HUES6 (cell line): Measurements from ENCODE around the gene FURIN.
"Not testable (repeated sequence)": the region's sequence is repeated elsewhere in the genome, so short reads cannot be mapped to it uniquely, and the experiment has no call there.

Experiments used
- H3K27ac ChIP-seq: 2 replicates; pipeline ENCODE4 v1.7.0; 2013; ENCODE audit warnings: low read depth, mild to moderate bottlenecking, low read length, inconsistent platforms
- H3K27me3 ChIP-seq: 2 replicates; pipeline ENCODE4 v1.6.1; 2013; ENCODE audit warnings: low read length; ENCODE audit not compliant: control insufficient read depth, insufficient read depth
- H3K36me3 ChIP-seq: 2 replicates; pipeline ENCODE4 v1.6.1; 2013; ENCODE audit warnings: low read length; ENCODE audit not compliant: control insufficient read depth, insufficient read depth
- H3K4me1 ChIP-seq: 2 replicates; pipeline ENCODE4 v1.6.1; 2013; ENCODE audit warnings: low read length; ENCODE audit not compliant: control insufficient read depth, insufficient read depth
- H3K4me3 ChIP-seq: 2 replicates; pipeline ENCODE4 v1.5.1; 2013; ENCODE audit warnings: low read depth, low read length
- H3K9ac ChIP-seq: one replicate; pipeline ENCODE4 v1.6.1; 2013; ENCODE audit warnings: mild to moderate bottlenecking, low read length
- H3K9me3 ChIP-seq: 2 replicates; pipeline ENCODE4 v1.6.1; 2013; ENCODE audit warnings: low read depth, low read length; ENCODE audit not compliant: control insufficient read depth, insufficient read depth

The FURIN gene

DNA sequence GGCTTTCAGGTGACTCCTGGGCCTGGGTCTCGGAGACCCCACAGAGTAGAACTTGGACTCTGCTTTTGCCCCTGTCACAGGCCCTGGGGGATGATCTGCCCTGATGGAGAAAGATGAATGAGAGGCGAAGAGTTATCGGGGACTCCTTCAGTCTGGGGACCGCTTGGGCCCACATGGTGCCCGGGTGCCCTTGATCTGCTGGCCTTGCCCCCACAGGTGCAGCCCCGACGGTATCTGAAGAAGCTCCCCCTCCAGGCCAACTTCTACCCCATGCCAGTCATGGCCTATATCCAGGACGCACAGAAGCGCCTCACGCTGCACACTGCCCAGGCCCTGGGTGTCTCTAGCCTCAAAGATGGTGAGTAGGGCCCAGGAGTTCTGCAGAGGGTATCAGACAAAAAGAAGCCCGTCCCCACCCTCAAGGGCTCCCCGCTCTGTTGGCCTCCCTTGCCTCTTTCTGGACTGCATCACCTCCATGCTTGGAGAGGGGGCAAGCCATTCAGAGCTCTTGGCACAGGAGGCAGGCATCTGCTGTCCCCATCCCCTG is 45.1 kb downstream of the FURIN start:
- H3K4me3 ChIP-seq, result no peak overlapping the region
- H3K9ac ChIP-seq, result no peak overlapping the region
- peaks cover 9% of the 10 kb centered on the region; the same call in 1 of the 2 replicates for H3K4me1 ChIP-seq
- H3K36me3 ChIP-seq, result peaks cover 69% of the 10 kb centered on the region
- no peaks in the 10 kb centered on the region for H3K9me3 ChIP-seq
- no peak overlapping the region for H3K27ac ChIP-seq
- no peaks in the 10 kb centered on the region for H3K27me3 ChIP-seq

- no peaks in the 10 kb centered on the region for H3K9me3 ChIP-seq
- no peak overlapping the region for H3K27ac ChIP-seq
- H3K36me3 ChIP-seq, result peaks cover 72% of the 10 kb centered on the region
Measured at GRCh38 chr15:90914305-90915080, 46.1 kb downstream of the FURIN start.

DNA sequence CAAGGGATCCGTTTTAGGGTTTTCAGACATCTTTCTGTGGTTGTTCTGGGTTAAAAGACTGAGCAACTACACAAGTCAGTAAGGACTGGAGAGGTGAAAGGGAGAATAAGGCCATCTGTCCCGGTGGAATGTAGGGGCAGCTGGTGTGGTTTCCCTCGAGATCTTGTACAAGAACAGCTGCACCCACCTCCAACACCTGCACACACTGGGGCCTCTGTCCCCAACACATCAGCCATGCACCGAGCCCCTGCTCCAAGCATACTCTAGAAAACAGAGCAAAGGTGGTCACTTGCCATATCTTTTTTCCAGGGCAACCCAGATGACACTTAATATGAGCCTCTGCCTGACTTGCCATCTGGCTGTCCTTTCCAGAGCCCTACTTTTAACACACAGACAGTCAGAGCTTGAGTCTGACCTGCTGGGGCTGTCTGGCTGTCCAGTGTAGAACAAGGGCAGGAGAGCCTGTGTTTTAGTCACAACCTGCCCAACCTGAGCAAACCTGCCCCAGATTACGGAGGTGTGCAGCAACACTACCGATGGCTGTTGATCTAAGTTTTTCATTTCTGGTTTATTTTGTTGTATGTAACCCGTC is 46.9 kb downstream of the FURIN start:
- no peak overlapping the region for H3K9ac ChIP-seq
- peaks cover 9% of the 10 kb centered on the region; the same call in 1 of the 2 replicates for H3K4me1 ChIP-seq
- H3K36me3 ChIP-seq, result peaks cover 76% of the 10 kb centered on the region
- no peaks in the 10 kb centered on the region for H3K9me3 ChIP-seq
- no peak overlapping the region for H3K4me3 ChIP-seq
- H3K27me3 ChIP-seq, result no peaks in the 10 kb centered on the region
- H3K27ac ChIP-seq, result no peak overlapping the region

More at GRCh38 chr15:90914305-90915080, 46.1 kb downstream of the FURIN start:
- Histone ChIP-seq H3K4me3 (no peak overlapping the region), H3K27me3 (no peaks in the 10 kb centered on the region), H3K4me1 (peaks cover 9% of the 10 kb centered on the region; the same call in 1 of the 2 replicates), H3K9ac (no peak overlapping the region)

- H3K36me3 ChIP-seq, result peaks cover 74% of the 10 kb centered on the region
- no peaks in the 10 kb centered on the region for H3K9me3 ChIP-seq
- no peak overlapping the region for H3K4me3 ChIP-seq
- peaks cover 9% of the 10 kb centered on the region; the same call in 1 of the 2 replicates for H3K4me1 ChIP-seq
- H3K9ac ChIP-seq, result no peak overlapping the region
- H3K27me3 ChIP-seq, result no peaks in the 10 kb centered on the region
- no peak overlapping the region; the same call in 1 of the 2 replicates for H3K27ac ChIP-seq
Measured at GRCh38 chr15:90915808-90916440, 47.5 kb downstream of the FURIN start.

DNA sequence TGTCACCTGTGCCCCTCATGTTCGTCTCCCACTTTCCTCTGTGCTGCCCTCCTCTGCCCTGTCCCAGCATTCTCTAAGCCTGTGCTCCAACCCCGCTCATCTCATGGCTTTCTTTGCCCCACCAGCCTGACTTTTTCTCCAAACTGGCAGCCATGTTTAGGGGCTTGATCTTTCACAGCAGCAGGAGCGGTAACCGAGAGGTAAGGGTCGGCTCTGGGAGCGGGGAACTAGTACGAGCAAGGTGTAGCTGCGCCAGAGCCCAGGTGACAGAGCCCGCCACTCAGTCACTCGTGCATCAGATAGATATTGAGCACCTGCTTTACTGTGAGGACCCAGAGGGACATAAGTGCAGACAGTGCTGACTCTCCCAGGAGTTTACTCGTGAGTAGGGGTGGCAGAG is 48.1 kb downstream of the FURIN start:
- Histone ChIP-seq H3K4me1 (peaks cover 9% of the 10 kb centered on the region; the same call in 1 of the 2 replicates), H3K36me3 (peaks cover 69% of the 10 kb centered on the region), H3K9ac (no peak overlapping the region)

DNA sequence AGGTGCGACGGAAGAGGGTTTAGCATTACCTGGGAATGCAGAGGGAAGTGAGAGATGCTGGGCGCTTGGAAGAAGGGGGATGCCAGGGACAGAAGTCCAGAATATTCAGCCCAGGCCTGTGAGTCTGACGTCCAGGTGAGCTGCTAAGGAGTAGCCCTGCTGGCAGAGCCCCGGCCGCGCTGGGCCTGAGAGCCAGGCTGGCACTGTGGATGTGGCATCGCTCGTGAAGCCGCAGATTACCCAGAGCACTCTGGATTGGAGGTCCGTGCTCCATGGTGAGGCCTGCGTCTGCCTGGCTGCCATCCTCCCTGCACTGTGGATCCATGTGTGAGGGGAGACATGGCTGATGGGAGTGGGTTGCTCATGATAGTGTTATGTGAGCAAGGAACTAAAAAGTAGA is 49.2 kb downstream of the FURIN start:
- Histone ChIP-seq H3K27ac (no peak overlapping the region), H3K4me1 (peaks cover 9% of the 10 kb centered on the region; the same call in 1 of the 2 replicates), H3K9ac (no peak overlapping the region), H3K27me3 (no peaks in the 10 kb centered on the region), H3K9me3 (no peaks in the 10 kb centered on the region), H3K36me3 (peaks cover 58% of the 10 kb centered on the region), H3K4me3 (no peak overlapping the region)

More for the DNA sequence above, 48.1 kb downstream of the FURIN start:
- Histone ChIP-seq H3K27ac (no peak overlapping the region), H3K9me3 (no peaks in the 10 kb centered on the region), H3K4me3 (no peak overlapping the region), H3K27me3 (no peaks in the 10 kb centered on the region)

DNA sequence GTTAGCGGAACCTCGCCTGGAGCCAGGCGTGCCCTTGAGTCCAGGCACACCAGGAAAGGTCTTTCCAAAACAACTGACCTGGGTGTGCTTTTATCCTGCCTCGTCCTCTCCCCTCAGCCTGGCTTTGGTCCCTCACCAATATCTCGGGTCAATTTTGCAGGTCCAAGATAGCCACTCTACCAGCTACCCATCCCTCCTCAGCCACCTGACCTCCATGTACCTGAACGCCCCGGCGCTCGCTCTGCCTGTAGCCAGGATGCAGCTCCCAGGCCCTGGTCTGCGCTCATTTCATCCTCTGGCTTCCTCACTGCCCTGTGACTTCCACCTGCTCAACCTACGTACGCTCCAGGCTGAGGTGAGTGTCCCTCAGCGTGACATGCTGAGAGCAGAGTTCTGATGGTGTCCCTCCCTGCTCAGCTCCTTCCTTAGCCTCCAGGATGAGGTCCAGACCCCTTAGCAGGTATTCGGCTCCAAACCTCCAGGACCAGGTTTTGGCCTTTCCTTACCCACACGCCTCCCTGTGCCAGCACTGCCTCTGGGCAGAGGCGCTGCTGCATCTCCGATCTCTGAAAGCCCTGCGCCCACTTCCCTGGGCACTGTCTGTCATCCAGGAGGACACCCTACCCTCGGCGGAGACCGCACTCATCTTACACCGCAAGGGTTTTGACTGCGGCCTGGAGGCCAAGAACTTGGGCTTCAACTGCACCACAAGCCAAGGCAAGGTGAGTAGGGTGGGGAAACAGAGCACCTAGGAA is 49.8 kb downstream of the FURIN start:
- no peak overlapping the region for H3K4me3 ChIP-seq
- no peak overlapping the region for H3K27ac ChIP-seq
- no peaks in the 10 kb centered on the region for H3K27me3 ChIP-seq
- H3K4me1 ChIP-seq, result peaks cover 9% of the 10 kb centered on the region; the same call in 1 of the 2 replicates
- H3K9ac ChIP-seq, result no peak overlapping the region
- H3K36me3 ChIP-seq, result peaks cover 51% of the 10 kb centered on the region
- no peaks in the 10 kb centered on the region for H3K9me3 ChIP-seq

DNA sequence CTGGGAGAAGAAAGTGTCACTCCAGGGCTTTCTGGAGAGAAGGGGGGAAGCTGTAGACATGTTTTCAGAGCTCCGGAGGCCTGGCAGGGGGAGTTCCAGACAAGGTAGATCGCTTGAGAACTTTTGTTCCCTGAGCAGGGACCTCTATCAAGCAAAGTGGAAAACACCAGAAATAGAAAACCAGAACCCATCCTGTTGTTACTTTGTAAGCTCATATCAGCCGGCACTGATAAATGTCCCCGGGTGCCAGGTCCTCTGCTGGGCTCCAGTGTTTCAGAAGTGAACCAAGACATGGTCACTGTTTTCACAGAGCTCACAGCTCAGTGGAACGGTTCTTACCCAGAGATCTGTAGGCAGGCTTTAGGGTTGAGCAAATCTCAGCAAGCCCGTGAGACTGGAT is 50.4 kb downstream of the FURIN start:
- Histone ChIP-seq H3K9ac (no peak overlapping the region), H3K27me3 (no peaks in the 10 kb centered on the region), H3K9me3 (no peaks in the 10 kb centered on the region), H3K4me1 (peaks cover 9% of the 10 kb centered on the region; the same call in 1 of the 2 replicates), H3K4me3 (no peak overlapping the region), H3K36me3 (peaks cover 45% of the 10 kb centered on the region), H3K27ac (no peak overlapping the region)

GRCh38 chr15:90921887-90922286 is 53.5 kb downstream of the FURIN start:
- Histone ChIP-seq H3K27me3 (no peaks in the 10 kb centered on the region), H3K27ac (no peak overlapping the region), H3K4me3 (no peak overlapping the region), H3K9me3 (no peaks in the 10 kb centered on the region), H3K4me1 (no peaks in the 10 kb centered on the region), H3K9ac (no peak overlapping the region), H3K36me3 (peaks cover 32% of the 10 kb centered on the region)

- peaks cover 25% of the 10 kb centered on the region for H3K36me3 ChIP-seq
- H3K4me3 ChIP-seq, H3K27ac ChIP-seq, H3K27me3 ChIP-seq, H3K4me1 ChIP-seq, H3K9me3 ChIP-seq, H3K9ac ChIP-seq: not testable (repeated sequence)
Measured at GRCh38 chr15:90922712-90923322, 54.4 kb downstream of the FURIN start.
